GM11168 (cell line): ENCODE data around the gene CLRN3.

Source experiments
- in situ Hi-C: fragments of 300-500 bp; cut with MboI; formaldehyde crosslinking; loops from one replicate; pipeline ENCODE4 v1.12.0; 2022; ENCODE audit warnings: low sequenced_read_pairs; ENCODE audit not compliant: unreplicated experiment

The CLRN3 gene

DNA sequence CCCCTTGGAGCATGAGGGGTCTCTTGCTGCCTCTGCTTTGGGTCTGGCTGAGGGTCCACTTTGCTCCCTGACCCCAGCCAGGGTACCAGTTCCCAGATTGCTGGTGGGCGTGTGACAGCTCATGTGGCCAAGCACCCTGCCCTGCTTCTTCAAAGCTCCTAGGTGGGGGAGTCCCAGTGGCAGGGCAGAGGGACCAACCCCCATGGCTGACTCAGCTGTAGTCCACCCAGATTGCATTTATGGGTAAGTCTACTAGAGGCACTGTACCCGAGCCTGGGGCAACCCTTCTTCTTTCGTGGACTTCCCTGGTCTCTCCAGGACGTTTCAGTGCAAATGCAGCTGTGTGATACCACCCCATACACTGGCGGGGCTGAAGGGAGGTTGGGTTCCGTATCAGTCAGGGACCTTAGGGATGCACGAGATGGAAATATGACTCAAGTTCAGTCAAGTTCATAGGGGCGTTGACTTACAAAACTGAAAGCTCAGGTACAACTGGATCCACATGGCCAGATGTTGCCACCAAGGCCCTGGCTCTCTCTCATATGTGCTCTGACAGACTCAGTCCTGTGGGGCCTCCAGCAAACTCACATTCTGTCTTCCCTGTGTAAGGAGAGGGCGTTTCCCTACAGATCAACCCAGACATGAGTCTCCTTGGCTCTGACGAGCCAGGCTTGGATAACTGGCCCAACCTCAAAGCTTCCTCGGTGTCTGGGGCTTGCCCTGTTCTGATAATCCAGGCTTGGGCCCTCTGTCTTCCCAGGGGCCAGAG, 27.7 kb upstream of the CLRN3 start:
- in situ Hi-C loops: no loop called here

- in situ Hi-C loops: no loop called here
Measured at GRCh38 chr10:127919418-127920271, 26.9 kb upstream of the CLRN3 start.

DNA sequence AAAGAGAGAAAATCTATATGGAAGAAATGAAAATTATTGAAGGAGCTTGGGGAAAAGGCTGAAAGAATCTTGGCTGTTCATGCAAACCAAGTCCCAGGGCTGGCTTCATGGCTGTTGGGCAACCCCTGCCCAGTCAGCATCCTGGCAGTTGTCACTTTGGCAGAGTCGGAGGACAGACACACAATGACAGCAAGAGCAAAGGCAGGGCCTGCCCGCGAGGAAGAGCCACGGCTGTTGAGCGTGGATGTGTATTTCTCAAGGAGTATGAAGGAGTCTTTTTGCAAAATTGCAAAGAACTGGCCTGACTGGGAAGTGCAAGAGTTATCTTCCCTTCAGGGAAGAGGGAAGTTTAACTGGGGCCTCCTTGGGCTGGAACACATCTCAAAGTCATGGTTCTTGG, 25.8 kb upstream of the CLRN3 start:
- in situ Hi-C loops: no loop called here

- in situ Hi-C loops: no loop called here
Measured at GRCh38 chr10:127916826-127917225, 24.1 kb upstream of the CLRN3 start.

- in situ Hi-C loops: no loop called here
Measured at GRCh38 chr10:127915324-127915723, 22.6 kb upstream of the CLRN3 start.

GRCh38 chr10:127913368-127913759, 20.6 kb upstream of the CLRN3 start:
- in situ Hi-C loops: no loop called here

DNA sequence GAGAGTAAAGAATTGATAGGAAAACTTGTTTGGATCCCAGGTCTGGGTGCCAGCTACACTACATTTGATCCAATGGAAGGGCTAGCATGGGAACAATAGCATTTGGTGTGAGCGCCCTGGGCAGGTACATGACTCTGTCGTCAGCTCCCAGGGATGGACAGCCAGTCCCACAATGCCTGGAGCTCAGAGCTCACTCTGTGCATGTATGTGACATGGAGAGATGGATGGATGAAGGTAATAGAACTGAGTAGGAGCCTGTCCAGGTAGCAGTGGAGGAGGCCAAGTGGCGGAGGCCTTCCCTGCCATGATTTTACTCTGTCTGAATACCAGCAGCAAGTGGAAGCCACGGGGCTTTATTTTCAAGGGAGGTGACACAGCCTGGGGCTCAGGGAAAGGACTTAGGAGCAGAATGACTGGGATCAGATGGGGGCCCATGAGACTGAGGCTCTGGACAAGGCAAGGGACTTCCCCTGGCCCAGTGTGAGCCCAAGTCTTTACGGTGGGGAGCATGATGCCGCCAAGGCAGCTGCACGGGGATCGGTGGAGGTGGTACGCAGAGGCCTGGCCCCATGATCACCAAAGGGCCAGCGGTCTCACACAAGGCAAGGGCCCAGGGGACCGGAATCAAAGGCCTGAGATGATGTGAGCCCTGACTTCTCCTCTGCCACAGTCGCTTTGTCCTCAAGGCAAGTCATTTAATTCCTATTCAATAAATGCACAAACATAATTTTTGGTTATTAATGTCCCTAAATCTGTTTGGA, 20.0 kb upstream of the CLRN3 start:
- in situ Hi-C loops: no loop called here

DNA sequence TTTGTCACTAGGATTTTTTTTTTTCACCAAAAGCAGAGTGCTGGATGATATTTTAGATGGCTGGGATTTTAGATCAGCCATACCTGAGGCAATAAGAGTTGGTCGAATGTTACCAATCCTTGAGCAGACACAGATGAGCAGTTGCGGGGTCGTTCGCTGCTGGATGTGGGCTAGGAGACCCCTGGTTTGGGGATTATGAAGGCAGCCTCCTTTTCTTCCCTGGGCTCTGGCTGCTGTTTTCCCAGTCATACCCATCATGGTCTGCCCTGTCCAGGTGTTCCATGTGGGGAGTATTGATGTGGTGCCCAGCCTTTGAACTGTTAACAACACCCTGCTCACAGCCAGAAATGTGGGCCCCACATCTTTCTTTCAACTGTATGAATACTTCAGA, 19.1 kb upstream of the CLRN3 start:
- in situ Hi-C loops: no loop called here

DNA sequence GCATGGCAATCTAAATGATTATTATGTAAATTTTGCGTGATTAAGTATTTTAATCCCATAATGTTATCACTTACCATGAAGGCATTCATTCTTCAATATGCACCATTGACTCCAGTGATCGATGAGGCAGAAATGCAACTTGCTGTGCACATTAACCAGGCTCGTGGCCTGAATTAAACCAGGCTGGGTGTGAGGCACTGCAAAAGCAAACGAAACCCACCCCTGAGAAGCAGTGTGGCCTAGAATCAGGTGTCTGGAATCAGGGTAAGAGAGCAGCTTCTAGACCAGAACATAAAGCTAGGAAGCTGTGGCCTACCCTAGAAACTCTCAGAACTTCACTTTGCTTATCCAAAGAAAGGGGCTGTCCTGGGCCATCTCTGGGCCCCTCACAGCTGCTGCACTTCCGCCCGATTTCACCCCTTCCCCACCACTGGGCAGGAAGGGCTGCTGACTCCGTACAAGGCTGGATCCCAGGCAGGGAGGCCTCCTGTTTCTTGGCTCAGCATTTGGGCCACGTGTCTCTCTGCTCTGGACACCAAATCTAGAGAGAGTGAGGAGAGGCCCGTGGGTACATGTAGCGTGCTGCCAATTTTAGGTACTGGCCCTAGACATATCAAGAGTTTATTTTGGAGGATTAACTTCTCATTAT, 18.6 kb upstream of the CLRN3 start:
- in situ Hi-C loops: no loop called here

DNA sequence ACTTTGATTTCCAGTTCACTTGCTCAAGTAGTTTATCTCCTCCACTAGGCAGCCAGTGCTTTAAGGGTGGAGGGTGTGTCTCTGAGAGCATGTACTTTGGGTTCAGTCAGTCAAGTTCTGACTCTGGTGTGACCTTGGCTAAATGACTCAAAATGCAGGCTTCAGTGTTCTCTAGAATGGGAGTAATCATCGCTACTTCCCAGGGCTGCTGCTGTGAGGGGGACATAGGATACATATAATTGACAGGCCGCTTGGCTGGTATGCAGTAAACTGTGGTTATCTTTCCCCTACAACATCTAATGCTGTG, 17.7 kb upstream of the CLRN3 start:
- in situ Hi-C loops: no loop called here

DNA sequence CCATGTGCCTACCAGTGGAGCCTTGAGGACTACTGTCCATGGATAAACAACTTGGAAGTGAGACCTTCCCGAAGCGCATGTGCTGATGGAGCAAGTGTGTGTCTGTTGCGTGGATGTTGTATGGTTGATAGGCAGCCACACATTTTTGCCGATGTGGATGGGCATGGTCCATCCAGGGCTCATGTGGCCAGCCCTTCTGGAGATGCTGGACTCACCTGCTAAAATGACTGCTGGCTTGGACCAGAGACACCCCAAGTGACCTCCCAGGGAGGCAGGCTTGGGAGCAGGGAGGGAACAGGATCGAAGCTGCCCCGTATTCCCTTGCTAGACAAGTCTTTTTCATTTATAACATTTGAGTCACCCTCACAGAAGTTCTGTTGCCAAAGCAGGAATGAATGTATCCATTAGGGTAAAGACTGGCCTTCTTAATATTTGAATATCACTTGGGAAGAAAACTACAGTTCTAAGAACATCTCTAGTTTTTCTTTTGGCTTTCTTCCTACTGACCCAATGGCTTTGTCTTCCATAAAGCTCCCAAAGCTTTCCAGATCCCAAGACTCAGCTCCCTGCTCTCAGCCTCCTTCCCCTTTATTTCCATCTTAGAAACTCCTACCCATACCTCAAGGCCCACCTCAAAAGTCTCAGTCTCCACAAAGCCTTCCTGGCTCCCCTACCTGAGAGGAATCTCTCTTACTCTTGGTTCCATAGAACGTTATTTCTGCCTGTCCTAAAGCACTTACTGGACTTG, 17.1 kb upstream of the CLRN3 start:
- in situ Hi-C loops: no loop called here

- in situ Hi-C loops: no loop called here
Measured at GRCh38 chr10:127908959-127909267, 16.2 kb upstream of the CLRN3 start.

- in situ Hi-C loops: no loop called here
Measured at GRCh38 chr10:127908106-127908958, 15.6 kb upstream of the CLRN3 start.

- in situ Hi-C loops: no loop called here
Measured at GRCh38 chr10:127907411-127908105, 14.8 kb upstream of the CLRN3 start.

- in situ Hi-C loops: no loop called here
Measured at GRCh38 chr10:127906548-127907377, 14.0 kb upstream of the CLRN3 start, which contains the start of gene PTPRE. TSS of gene PTPRE (plus strand) at chr10:127907103. CDS start at chr10:128040882, 133,779 bp downstream.

DNA sequence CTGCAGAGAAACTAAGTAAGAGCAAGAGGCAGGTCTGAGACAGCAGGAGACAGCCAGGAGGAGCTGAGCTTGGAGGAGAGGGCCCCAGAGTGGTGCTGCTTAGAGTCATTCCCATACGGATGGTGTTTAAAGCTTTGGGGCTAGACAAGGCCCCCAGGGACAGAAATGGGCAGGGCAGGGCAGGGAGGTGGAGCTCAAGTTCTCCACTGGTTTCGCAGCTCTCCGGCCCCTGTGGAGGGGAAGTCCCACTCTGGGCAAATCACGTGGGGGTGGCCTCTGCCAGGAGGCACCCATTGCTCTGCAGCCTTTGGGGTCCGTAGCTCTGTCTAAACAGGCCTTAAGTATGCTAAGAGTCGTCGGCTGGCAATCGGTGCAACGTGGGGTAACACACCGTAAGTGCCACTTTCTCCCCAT, 13.1 kb upstream of the CLRN3 start:
- in situ Hi-C loops: no loop called here

DNA sequence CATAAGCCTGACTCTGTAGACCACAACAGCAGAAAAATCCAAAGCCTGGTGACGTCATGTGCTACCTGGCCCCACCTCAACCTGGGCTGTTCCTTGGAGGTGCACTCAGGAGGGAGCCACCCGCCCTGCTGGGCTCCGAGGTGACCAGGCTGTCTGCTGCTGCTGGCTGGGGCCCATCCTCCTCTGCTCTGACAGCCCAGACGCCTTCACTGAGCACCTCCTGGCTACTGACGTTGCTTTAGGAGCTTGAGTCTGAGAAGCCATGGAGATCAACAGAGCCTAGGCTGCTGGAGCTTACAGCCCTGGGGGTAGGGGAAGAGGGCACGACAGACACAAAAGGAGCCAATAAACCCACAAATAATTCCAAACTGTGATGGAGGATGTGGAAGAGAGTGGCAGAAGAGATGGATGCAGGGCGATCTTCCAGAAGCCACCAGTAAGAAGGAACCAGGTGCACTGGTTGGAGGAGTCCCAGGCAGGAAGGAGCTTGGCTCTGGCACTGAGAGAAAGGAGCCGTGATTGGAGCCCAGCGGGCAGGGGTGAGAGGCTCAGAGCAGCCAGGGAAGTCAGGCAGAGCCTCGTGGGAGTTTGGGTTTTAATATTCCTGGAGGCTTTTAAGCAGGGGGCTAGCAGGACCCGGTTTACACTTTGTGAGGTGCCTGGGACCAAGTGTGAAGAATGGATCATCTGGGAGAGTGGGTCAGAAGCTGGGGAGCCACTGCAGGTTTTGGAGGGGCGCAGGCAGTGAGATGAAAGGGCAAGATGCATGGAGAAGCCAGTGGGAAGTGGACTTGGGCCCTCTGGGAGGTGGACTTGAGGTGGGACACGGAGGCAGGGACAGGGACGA, 12.5 kb upstream of the CLRN3 start:
- in situ Hi-C loops: no loop called here
